HepG2 (cell line): ENCODE data around the gene PSIP1. TPM values are rescaled to one million over a fixed set of nuclear protein-coding genes. Genes with fewer than 3 reads are reported as not detected.

Experiments
- FIP1L1 ChIP-seq: fragments of 200-400 bp; formaldehyde crosslinking; IDR thresholded peaks from 2 replicates; pipeline ENCODE4 v1.6.1; 2018; ENCODE audit warnings: low read depth, mild to moderate bottlenecking, low read length, moderate library complexity, borderline replicate concordance; ENCODE audit not compliant: insufficient read depth
- HOXA9 ChIP-seq: sonication (generic); formaldehyde crosslinking; IDR thresholded peaks from 2 replicates; pipeline ENCODE4 v1.8.1; 2022; ENCODE audit warnings: missing genetic modification reagents, mild to moderate bottlenecking, moderate library complexity, borderline replicate concordance
- KDM5A ChIP-seq: fragments of 200-600 bp; sonication (generic); IDR thresholded peaks from 2 replicates; pipeline ENCODE4 v1.7.0; 2018; ENCODE audit warnings: antibody characterized with exemption, mild to moderate bottlenecking, low read length, borderline replicate concordance
- MBD4 ChIP-seq: IDR thresholded peaks from 2 replicates; pipeline ENCODE4 v1.6.1; 2012; ENCODE audit warnings: low read length, inconsistent platforms, borderline replicate concordance
- MED8 ChIP-seq: sonication (generic); formaldehyde crosslinking; IDR thresholded peaks from 2 replicates; pipeline ENCODE4 v1.8.1; 2023; ENCODE audit warnings: mild to moderate bottlenecking, missing genetic modification reagents; ENCODE audit not compliant: insufficient replicate concordance
- POLR2G ChIP-seq: fragments of 200-400 bp; formaldehyde crosslinking; IDR thresholded peaks from 2 replicates; pipeline ENCODE4 v1.6.1; 2018; ENCODE audit warnings: mild to moderate bottlenecking, low read depth, low read length, moderate library complexity
- THAP7 ChIP-seq: sonication (generic); formaldehyde crosslinking; IDR thresholded peaks from 2 replicates; pipeline ENCODE4 v1.8.1; 2023; ENCODE audit warnings: mild to moderate bottlenecking, missing genetic modification reagents
- YY1 ChIP-seq: IDR thresholded peaks from 2 replicates; pipeline ENCODE4 v1.6.1; 2011; ENCODE audit warnings: low read length, low read depth, moderate library complexity, mild to moderate bottlenecking; ENCODE audit not compliant: insufficient read depth, insufficient replicate concordance
- ZFP36L1 ChIP-seq: sonication (generic); formaldehyde crosslinking; IDR thresholded peaks from 2 replicates; pipeline ENCODE4 v1.8.0; 2022; ENCODE audit warnings: mild to moderate bottlenecking, missing genetic modification reagents, moderate library complexity
- ZHX2 ChIP-seq, 2 experiments: sonication (generic) in 1 of 2; formaldehyde crosslinking in 1 of 2; IDR thresholded peaks; 2 replicates each; pipeline versions ENCODE4 v1.6.1 to v1.9.0; 2014 to 2022; ENCODE audit warnings: antibody characterized with exemption in 1 of 2, borderline replicate concordance in 1 of 2, inconsistent platforms in 1 of 2, low read depth in 1 of 2, missing genetic modification reagents in 1 of 2
- ZNF143 ChIP-seq: sonication (generic); formaldehyde crosslinking; IDR thresholded peaks from 2 replicates; pipeline ENCODE4 v1.4.0; 2020; ENCODE audit warnings: missing genetic modification reagents
- ZNF253 ChIP-seq: sonication (generic); formaldehyde crosslinking; IDR thresholded peaks from 2 replicates; pipeline ENCODE4 v1.8.0; 2022; ENCODE audit warnings: mild to moderate bottlenecking, missing genetic modification reagents, borderline replicate concordance
- ZNF317 ChIP-seq: sonication (generic); formaldehyde crosslinking; IDR thresholded peaks from 2 replicates; pipeline ENCODE4 v1.5.0; 2020; ENCODE audit warnings: mild to moderate bottlenecking, missing genetic modification reagents
- ZNF484 ChIP-seq: sonication (generic); formaldehyde crosslinking; IDR thresholded peaks from 2 replicates; pipeline ENCODE4 v1.5.1; 2020; ENCODE audit warnings: mild to moderate bottlenecking, low read depth, missing genetic modification reagents, borderline replicate concordance
- ZNF513 ChIP-seq: sonication (generic); formaldehyde crosslinking; conservative IDR thresholded peaks from 2 replicates; pipeline ENCODE4 v1.5.0; 2020; ENCODE audit warnings: missing genetic modification reagents
- ZNF605 ChIP-seq: sonication (generic); formaldehyde crosslinking; IDR thresholded peaks from 2 replicates; pipeline ENCODE4 v1.8.0; 2022; ENCODE audit warnings: mild to moderate bottlenecking, missing genetic modification reagents
- ZNF749 ChIP-seq: sonication (generic); formaldehyde crosslinking; IDR thresholded peaks from 2 replicates; pipeline ENCODE4 v1.8.0; 2022; ENCODE audit warnings: mild to moderate bottlenecking, missing genetic modification reagents, moderate library complexity, borderline replicate concordance
- polyA plus RNA-seq, 8 experiments: library from polyadenylated mRNA; depleted of rRNA in 3 of 8; stranded (reverse) in 7 of 8; unstranded in 1 of 8; fragments of >200 nt; fragmentation: Illumina TruSeq in 4 of 8; extraction: Trizol in 4 of 8; gene quantifications; 2 replicates each; pipeline versions ENCODE4 v1.2.1 to v1.2.3, GENCODE V29; 2011 to 2016; ENCODE audit warnings: low read depth in 4 of 8, missing spikeins in 1 of 8, mixed read lengths in 1 of 8; ENCODE audit not compliant: insufficient read depth in 1 of 8
- total RNA-seq, 5 experiments: library from RNA; depleted of rRNA; stranded (reverse); fragments of >200 nt; fragmentation: Illumina TruSeq; extraction: Trizol; gene quantifications; 2 replicates each; pipeline ENCODE4 v1.2.3, GENCODE V29; 2016; ENCODE audit warnings: low read depth in 1 of 5
- TF ChIP-seq, protein P1 (sequence below): sonication (generic); formaldehyde crosslinking; IDR thresholded peaks from 2 replicates; pipeline ENCODE4 v1.5.0; 2020; ENCODE audit warnings: missing genetic modification reagents

The PSIP1 gene
- total and polyA plus RNA-seq, 2 of the 13 experiments (the other 11 are each of a cell fraction or from before 2014, with no cell fraction given), result 12.6 to 46.4 TPM

DNA sequence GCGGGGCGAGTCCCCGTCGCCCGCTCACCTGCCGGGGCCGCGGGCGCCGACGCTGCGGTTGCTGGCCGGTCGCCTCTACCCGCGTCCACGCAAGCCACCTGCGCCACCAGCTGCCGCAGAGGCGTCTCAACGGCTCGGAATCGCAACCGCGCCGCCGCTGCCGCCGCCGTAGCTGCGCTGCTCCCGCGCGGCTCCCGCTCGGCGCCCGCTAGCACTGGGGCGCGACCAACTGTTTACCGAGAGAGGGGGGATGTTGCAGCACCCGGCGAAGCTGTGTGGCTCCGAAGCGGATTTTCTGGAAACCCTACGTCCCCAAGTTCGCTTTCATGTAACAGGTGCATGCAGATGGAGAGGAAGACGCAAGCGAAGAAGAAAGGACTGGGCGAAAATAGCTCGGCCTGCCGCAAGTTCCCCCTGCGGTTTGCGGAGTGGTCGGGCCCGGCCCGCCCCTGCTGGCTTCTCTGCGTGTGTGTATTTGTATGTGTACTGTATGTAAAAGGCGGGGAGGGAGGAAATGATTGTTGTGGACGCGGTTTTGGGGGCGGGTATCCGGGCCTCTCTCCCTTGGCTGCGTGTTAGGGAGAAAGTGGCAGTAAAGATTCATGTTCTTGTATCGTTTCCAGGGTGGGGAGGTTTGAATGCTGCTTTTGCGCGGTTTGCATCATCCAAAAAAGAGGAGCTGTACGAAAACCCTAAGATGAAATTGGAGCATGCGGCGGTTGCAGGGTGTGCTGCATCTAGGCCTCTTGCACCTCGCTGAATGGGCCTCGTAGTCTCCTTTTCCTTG is at the start of gene PSIP1 (continued):
- TF ChIP-seq THAP7 (CRISPR knock-in tag) (peak; percentile 72; the same call in 1 of the 2 replicates), ZNF484 (CRISPR knock-in tag) (no peak; the same call in 1 of the 2 replicates), YY1 (peak; percentile 28), MBD4 (no peak; the same call in 1 of the 2 replicates), ZNF513 (no peak; the same call in 1 of the 2 replicates), ZNF317 (CRISPR knock-in tag) (0 out of 2 replicates have a peak, but pooled peaks have one; percentile 41), FIP1L1 (no peak), ZNF749 (peak; percentile 93), HOXA9 (CRISPR knock-in tag) (no peak), ZNF143 (0 out of 2 replicates have a peak, but pooled peaks have one; percentile 20), ZNF253 (CRISPR knock-in tag) (0 out of 2 replicates have a peak, but pooled peaks have one; percentile 27), ZFP36L1 (CRISPR knock-in tag) (peak; percentile 81; the same call in 1 of the 2 replicates), MED8 (CRISPR knock-in tag) (peak; percentile 36), ZNF605 (peak; percentile 63; the same call in 1 of the 2 replicates), POLR2G (peak; percentile 92), KDM5A (peak; percentile 30; the same call in 1 of the 2 replicates), ZHX2 (IDR thresholded peaks at IDR 0.05; ENCODE audit: low read depth) (0 out of 2 replicates have a peak, but pooled peaks have one; percentile 29), ZHX2 (CRISPR knock-in tag; IDR thresholded peaks at IDR 0.05; ENCODE audit: borderline replicate concordance) (no peak)
- TF ChIP-seq, protein P1, sequence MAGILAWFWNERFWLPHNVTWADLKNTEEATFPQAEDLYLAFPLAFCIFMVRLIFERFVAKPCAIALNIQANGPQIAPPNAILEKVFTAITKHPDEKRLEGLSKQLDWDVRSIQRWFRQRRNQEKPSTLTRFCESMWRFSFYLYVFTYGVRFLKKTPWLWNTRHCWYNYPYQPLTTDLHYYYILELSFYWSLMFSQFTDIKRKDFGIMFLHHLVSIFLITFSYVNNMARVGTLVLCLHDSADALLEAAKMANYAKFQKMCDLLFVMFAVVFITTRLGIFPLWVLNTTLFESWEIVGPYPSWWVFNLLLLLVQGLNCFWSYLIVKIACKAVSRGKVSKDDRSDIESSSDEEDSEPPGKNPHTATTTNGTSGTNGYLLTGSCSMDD (CRISPR knock-in tag), result no peak
